RCC 7860 (cell line): ENCODE measurements around the gene MIB2.

Source experiments
- DNase-seq: peaks from one replicate; pipeline ENCODE4 v3.0.0-alpha.2; 2015; ENCODE audit warnings: low spot score
- FAIRE-seq: peaks from 2 replicates; lab custom pipeline; 2012; peaks lifted over from hg19 to GRCh38; lab: Jason Lieb, UNC

The MIB2 gene

GRCh38 chr1:1677718-1678580 is 62.6 kb downstream of the MIB2 start:
- FAIRE-seq (no peak), DNase-seq (no peak)

- FAIRE-seq (no peak), DNase-seq (no peak)
Observed at GRCh38 chr1:1678581-1679380, 63.5 kb downstream of the MIB2 start.
